HepG2 (cell line): Measurements from ENCODE around the gene HSPA1A. TPM values are rescaled to one million over a fixed set of nuclear protein-coding genes. Genes with fewer than 3 reads are reported as not detected.

Experiments
- ADNP ChIP-seq: sonication (generic); formaldehyde crosslinking; IDR thresholded peaks from 2 replicates; pipeline ENCODE4 v1.4.0; 2020; ENCODE audit warnings: missing genetic modification reagents
- BRD4 ChIP-seq: sonication (generic); formaldehyde crosslinking; IDR thresholded peaks from 2 replicates; pipeline ENCODE4 v1.4.0; 2020; ENCODE audit warnings: missing genetic modification reagents
- CC2D1A ChIP-seq: sonication (generic); formaldehyde crosslinking; IDR thresholded peaks from 2 replicates; pipeline ENCODE4 v1.8.1; 2023; ENCODE audit warnings: mild to moderate bottlenecking, missing genetic modification reagents
- FOXC1 ChIP-seq: sonication (generic); formaldehyde crosslinking; IDR thresholded peaks from 2 replicates; pipeline ENCODE4 v1.8.0; 2022; ENCODE audit warnings: mild to moderate bottlenecking, missing genetic modification reagents, borderline replicate concordance
- KLF6 ChIP-seq: IDR thresholded peaks from 2 replicates; pipeline ENCODE4 v1.8.0; 2016; ENCODE audit warnings: missing biosample characterization, missing genetic modification reagents
- MAFK ChIP-seq, 2 experiments: IDR thresholded peaks in 1 of 2; conservative IDR thresholded peaks in 1 of 2; 2 replicates each; pipeline ENCODE4 v1.6.1; 2011; ENCODE audit warnings: improper control_type of control experiment in 2 of 2, low read length in 2 of 2
- PHF21A ChIP-seq: sonication (generic); formaldehyde crosslinking; IDR thresholded peaks from 2 replicates; pipeline ENCODE4 v1.5.0; 2020; ENCODE audit warnings: mild to moderate bottlenecking, missing genetic modification reagents
- RAD51 ChIP-seq: fragments of 450-650 bp; IDR thresholded peaks from 2 replicates; pipeline ENCODE4 v1.6.1; 2016; ENCODE audit warnings: borderline replicate concordance
- ZFP36L1 ChIP-seq: sonication (generic); formaldehyde crosslinking; IDR thresholded peaks from 2 replicates; pipeline ENCODE4 v1.8.0; 2022; ENCODE audit warnings: mild to moderate bottlenecking, missing genetic modification reagents, moderate library complexity
- ZHX1 ChIP-seq: sonication (generic); formaldehyde crosslinking; IDR thresholded peaks from 2 replicates; pipeline ENCODE4 v1.8.1; 2022; ENCODE audit warnings: low read depth, mild to moderate bottlenecking, missing genetic modification reagents
- ZNF138 ChIP-seq: sonication (generic); formaldehyde crosslinking; IDR thresholded peaks from 2 replicates; pipeline ENCODE4 v1.5.0; 2020; ENCODE audit warnings: mild to moderate bottlenecking, low read depth, missing genetic modification reagents
- ZNF616 ChIP-seq: sonication (generic); formaldehyde crosslinking; IDR thresholded peaks from 2 replicates; pipeline ENCODE4 v1.5.0; 2020; ENCODE audit warnings: low read depth, mild to moderate bottlenecking, missing genetic modification reagents
- ZNF747 ChIP-seq: sonication (generic); formaldehyde crosslinking; IDR thresholded peaks from 2 replicates; pipeline ENCODE4 v1.8.1; 2023; ENCODE audit warnings: missing genetic modification reagents, mild to moderate bottlenecking, borderline replicate concordance
- ZNF776 ChIP-seq: sonication (generic); formaldehyde crosslinking; IDR thresholded peaks from 2 replicates; pipeline ENCODE4 v1.4.0; 2020; ENCODE audit warnings: mild to moderate bottlenecking, missing genetic modification reagents
- polyA plus RNA-seq, 8 experiments: library from polyadenylated mRNA; depleted of rRNA in 3 of 8; stranded (reverse) in 7 of 8; unstranded in 1 of 8; fragments of >200 nt; fragmentation: Illumina TruSeq in 4 of 8; extraction: Trizol in 4 of 8; gene quantifications; 2 replicates each; pipeline versions ENCODE4 v1.2.1 to v1.2.3, GENCODE V29; 2011 to 2016; ENCODE audit warnings: low read depth in 4 of 8, missing spikeins in 1 of 8, mixed read lengths in 1 of 8; ENCODE audit not compliant: insufficient read depth in 1 of 8
- total RNA-seq, 5 experiments: library from RNA; depleted of rRNA; stranded (reverse); fragments of >200 nt; fragmentation: Illumina TruSeq; extraction: Trizol; gene quantifications; 2 replicates each; pipeline ENCODE4 v1.2.3, GENCODE V29; 2016; ENCODE audit warnings: low read depth in 1 of 5
- TF ChIP-seq, protein P1 (sequence below): IDR thresholded peaks from 2 replicates; pipeline ENCODE4 v1.6.1; 2016; ENCODE audit warnings: low read depth, missing genetic modification reagents, missing compliant biosample characterization
- TF ChIP-seq, protein P2 (sequence below): sonication (generic); formaldehyde crosslinking; IDR thresholded peaks from 2 replicates; pipeline ENCODE4 v1.4.0; 2020; ENCODE audit warnings: missing genetic modification reagents
- TF ChIP-seq, protein P3 (sequence below): sonication (generic); formaldehyde crosslinking; IDR thresholded peaks from 2 replicates; pipeline ENCODE4 v1.5.1; 2020; ENCODE audit warnings: missing genetic modification reagents, mild to moderate bottlenecking, borderline replicate concordance

The HSPA1A gene
- total and polyA plus RNA-seq, 2 of the 13 experiments (the other 11 are each of a cell fraction or from before 2014, with no cell fraction given), result 44.5 to 85.0 TPM

DNA sequence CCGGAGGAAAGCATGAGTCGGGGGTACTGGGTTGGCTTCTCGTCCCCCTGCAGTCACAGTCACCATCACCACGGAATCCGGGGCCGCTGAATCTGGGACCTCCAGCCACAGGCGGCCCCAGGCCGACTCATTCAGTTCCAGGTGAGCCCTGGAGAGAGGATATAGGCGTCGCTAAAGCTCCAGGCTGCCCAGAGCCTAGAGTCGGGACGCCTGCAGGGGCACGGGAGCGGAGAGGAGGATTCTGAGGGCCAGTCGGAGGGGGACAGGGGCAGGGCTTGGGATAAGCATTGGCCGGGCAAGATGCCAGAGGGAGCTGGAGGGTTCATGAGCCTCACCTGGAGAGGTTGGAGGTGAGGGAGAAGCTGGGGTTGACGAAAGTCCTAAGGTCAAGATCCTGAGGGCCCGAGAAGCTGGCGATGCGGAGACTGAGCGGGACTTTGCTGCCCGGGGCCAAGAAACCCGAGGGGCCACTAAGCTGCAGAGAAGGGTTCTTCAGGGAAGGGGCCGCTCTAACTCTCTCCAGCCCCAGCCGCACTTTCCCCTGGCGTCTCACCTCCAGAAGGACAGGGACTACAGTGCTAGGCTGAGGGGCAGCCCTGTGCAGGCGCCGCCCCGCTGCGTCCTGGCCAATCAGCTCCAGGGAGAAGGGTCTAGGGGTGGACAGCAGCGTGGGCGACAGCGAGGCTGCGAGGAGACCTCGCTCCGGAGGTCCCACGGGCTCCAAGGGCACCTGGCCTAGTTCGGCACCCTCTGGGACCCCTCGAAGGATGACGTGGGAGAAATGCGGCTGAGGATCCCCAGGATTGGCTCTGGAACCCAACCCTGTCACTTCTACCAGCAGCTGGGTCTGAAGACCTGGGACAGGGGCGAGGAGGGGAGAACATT is 49.2 kb upstream of the HSPA1A start (continued):
- TF ChIP-seq, protein P1, sequence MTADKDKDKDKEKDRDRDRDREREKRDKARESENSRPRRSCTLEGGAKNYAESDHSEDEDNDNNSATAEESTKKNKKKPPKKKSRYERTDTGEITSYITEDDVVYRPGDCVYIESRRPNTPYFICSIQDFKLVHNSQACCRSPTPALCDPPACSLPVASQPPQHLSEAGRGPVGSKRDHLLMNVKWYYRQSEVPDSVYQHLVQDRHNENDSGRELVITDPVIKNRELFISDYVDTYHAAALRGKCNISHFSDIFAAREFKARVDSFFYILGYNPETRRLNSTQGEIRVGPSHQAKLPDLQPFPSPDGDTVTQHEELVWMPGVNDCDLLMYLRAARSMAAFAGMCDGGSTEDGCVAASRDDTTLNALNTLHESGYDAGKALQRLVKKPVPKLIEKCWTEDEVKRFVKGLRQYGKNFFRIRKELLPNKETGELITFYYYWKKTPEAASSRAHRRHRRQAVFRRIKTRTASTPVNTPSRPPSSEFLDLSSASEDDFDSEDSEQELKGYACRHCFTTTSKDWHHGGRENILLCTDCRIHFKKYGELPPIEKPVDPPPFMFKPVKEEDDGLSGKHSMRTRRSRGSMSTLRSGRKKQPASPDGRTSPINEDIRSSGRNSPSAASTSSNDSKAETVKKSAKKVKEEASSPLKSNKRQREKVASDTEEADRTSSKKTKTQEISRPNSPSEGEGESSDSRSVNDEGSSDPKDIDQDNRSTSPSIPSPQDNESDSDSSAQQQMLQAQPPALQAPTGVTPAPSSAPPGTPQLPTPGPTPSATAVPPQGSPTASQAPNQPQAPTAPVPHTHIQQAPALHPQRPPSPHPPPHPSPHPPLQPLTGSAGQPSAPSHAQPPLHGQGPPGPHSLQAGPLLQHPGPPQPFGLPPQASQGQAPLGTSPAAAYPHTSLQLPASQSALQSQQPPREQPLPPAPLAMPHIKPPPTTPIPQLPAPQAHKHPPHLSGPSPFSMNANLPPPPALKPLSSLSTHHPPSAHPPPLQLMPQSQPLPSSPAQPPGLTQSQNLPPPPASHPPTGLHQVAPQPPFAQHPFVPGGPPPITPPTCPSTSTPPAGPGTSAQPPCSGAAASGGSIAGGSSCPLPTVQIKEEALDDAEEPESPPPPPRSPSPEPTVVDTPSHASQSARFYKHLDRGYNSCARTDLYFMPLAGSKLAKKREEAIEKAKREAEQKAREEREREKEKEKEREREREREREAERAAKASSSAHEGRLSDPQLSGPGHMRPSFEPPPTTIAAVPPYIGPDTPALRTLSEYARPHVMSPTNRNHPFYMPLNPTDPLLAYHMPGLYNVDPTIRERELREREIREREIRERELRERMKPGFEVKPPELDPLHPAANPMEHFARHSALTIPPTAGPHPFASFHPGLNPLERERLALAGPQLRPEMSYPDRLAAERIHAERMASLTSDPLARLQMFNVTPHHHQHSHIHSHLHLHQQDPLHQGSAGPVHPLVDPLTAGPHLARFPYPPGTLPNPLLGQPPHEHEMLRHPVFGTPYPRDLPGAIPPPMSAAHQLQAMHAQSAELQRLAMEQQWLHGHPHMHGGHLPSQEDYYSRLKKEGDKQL (CRISPR knock-in tag), result no peak
- 0 out of 2 replicates have a peak, but pooled peaks have one; percentile 44 for TF ChIP-seq FOXC1
- TF ChIP-seq ADNP (CRISPR knock-in tag), result no peak
- no peak for TF ChIP-seq MAFK (conservative IDR thresholded peaks at IDR 0.05 in 1 of 2, IDR thresholded peaks at IDR 0.05 in 1 of 2; ENCODE audit: low read length in 2 of 2)
- no peak for TF ChIP-seq ZHX1
- peak; percentile 96; the same call in 1 of the 2 replicates for TF ChIP-seq ZNF138 (CRISPR knock-in tag)
- 0 out of 2 replicates have a peak, but pooled peaks have one; percentile 14 for TF ChIP-seq CC2D1A
- 0 out of 2 replicates have a peak, but pooled peaks have one; percentile 26 for TF ChIP-seq ZNF747
- TF ChIP-seq, protein P2, sequence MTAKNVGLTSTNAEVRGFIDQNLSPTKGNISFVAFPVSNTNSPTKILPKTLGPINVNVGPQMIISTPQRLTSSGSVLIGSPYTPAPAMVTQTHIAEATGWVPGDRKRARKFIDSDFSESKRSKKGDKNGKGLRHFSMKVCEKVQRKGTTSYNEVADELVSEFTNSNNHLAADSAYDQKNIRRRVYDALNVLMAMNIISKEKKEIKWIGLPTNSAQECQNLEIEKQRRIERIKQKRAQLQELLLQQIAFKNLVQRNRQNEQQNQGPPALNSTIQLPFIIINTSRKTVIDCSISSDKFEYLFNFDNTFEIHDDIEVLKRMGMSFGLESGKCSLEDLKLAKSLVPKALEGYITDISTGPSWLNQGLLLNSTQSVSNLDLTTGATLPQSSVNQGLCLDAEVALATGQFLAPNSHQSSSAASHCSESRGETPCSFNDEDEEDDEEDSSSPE (CRISPR knock-in tag), result peak; percentile 53; the same call in 1 of the 2 replicates
- no peak for TF ChIP-seq KLF6
- TF ChIP-seq, protein P3, sequence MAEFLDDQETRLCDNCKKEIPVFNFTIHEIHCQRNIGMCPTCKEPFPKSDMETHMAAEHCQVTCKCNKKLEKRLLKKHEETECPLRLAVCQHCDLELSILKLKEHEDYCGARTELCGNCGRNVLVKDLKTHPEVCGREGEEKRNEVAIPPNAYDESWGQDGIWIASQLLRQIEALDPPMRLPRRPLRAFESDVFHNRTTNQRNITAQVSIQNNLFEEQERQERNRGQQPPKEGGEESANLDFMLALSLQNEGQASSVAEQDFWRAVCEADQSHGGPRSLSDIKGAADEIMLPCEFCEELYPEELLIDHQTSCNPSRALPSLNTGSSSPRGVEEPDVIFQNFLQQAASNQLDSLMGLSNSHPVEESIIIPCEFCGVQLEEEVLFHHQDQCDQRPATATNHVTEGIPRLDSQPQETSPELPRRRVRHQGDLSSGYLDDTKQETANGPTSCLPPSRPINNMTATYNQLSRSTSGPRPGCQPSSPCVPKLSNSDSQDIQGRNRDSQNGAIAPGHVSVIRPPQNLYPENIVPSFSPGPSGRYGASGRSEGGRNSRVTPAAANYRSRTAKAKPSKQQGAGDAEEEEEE (CRISPR knock-in tag), result no peak
- 0 out of 2 replicates have a peak, but pooled peaks have one; percentile 22 for TF ChIP-seq ZNF616 (CRISPR knock-in tag)
- TF ChIP-seq BRD4, result 0 out of 2 replicates have a peak, but pooled peaks have one; percentile 63
- TF ChIP-seq PHF21A (CRISPR knock-in tag), result no peak; the same call in 1 of the 2 replicates
- 0 out of 2 replicates have a peak, but pooled peaks have one; percentile 64 for TF ChIP-seq ZNF776 (CRISPR knock-in tag)
- no peak for TF ChIP-seq RAD51
- no peak for TF ChIP-seq ZFP36L1 (CRISPR knock-in tag)
